COR-L47 (cell line): ENCODE data around the gene TKFC.
A peak's percentile ranks its signal among the peaks of the same experiment; 100 is the strongest.

Experiments
- DNase-seq: peaks from one replicate; lab custom pipeline; 2025; lab: John Stamatoyannopoulos, UW

The TKFC gene, protein sequence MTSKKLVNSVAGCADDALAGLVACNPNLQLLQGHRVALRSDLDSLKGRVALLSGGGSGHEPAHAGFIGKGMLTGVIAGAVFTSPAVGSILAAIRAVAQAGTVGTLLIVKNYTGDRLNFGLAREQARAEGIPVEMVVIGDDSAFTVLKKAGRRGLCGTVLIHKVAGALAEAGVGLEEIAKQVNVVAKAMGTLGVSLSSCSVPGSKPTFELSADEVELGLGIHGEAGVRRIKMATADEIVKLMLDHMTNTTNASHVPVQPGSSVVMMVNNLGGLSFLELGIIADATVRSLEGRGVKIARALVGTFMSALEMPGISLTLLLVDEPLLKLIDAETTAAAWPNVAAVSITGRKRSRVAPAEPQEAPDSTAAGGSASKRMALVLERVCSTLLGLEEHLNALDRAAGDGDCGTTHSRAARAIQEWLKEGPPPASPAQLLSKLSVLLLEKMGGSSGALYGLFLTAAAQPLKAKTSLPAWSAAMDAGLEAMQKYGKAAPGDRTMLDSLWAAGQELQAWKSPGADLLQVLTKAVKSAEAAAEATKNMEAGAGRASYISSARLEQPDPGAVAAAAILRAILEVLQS

DNA sequence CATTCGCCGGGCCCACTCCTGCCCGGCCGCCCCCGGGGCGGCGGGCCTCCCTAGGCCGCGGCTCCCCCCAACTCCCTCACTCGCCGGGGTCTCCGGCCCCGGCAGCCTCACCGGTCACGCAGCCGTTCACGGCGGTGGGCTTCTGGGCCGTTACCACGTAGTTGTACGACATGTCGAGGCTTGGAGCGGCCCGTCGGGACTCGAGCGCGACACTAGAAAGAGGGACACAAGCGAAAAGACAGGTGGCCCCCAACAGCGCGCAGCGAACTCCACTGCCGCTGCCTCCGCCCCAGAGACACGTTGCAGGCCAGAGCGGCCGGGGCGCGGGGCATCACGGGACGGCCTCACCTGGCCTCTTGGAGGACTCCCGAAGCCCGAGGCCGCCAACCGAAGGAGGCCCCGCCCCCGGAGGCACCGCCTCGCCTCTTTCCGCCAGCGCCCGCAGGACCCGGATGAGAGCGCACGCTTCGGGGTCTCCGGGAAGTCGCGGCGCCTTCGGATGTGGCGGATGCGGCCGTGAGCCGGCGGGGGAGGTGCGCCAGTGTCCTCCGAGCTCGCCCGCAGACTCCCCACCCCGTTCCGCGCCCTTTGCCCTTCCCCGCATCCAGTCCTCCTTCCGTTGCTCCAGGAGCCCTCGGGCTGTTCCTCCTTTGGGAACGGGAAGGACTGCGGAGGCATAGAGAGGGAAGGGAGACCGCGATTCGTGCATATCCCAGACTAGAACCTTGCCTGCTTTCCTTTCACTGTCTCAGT is at the start of gene TKFC, which contains the start of gene DDB1:
Gene TKFC, plus strand, starts transcription at position 432 of the 753 bp plus-strand sequence. CDS start 1,501 bp downstream, outside the sequence.
Gene DDB1, minus strand, starts transcription at position 309 of the 753 bp plus-strand sequence. Its CDS starts 137 bp downstream, at position 172.
- peak; percentile 96 for DNase-seq

DNA sequence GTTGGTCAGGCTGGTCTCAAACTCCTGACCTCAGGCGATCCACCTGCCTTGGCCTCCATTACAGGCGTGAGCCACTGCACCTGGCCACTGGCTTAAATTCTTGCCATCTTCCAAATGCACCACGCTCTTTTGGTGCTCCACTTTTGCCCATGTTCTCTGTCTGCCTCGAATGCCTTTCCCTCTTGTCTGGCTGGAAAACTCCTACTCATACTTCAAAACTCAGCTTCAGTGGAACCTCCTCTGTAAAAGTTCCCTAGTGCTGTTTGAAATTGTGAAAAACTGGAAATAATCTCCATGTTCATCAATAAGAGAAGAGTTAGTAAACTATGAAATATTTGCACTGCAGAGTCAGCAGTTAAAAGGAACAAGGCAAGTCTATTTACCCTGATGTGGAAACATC is 49.4 kb upstream of the TKFC start:
- DNase-seq: no peak

DNA sequence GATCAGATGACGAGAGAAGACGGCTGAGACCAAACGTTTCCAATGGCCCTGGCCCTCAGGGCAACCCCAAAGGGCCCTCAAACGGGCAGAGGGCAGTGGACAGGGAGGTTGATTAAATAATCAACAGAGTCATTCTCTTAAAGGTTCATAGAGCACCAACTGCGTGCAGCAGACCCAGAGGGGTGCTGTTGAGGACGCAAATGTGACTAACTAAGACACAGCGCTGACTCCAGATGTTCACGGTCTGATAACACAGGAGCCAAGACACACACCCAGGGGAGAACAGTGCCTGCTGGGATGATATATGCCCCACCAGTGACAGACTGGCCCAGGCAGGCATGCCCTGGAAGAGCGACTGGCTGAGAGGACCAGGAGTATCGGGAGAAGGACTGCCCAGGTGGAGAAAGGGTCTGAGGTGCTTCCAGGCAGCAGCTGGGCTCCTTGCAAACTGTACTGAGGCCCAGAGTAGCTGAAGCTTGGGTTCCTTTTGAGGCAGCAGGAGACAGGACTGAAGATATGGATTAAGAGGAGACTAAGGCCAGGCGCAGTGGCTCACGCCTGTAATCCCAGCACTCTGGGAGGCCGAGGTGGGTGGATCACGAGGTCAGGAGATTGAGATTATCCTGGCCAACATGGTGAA is 45.6 kb upstream of the TKFC start:
- no peak for DNase-seq

DNA sequence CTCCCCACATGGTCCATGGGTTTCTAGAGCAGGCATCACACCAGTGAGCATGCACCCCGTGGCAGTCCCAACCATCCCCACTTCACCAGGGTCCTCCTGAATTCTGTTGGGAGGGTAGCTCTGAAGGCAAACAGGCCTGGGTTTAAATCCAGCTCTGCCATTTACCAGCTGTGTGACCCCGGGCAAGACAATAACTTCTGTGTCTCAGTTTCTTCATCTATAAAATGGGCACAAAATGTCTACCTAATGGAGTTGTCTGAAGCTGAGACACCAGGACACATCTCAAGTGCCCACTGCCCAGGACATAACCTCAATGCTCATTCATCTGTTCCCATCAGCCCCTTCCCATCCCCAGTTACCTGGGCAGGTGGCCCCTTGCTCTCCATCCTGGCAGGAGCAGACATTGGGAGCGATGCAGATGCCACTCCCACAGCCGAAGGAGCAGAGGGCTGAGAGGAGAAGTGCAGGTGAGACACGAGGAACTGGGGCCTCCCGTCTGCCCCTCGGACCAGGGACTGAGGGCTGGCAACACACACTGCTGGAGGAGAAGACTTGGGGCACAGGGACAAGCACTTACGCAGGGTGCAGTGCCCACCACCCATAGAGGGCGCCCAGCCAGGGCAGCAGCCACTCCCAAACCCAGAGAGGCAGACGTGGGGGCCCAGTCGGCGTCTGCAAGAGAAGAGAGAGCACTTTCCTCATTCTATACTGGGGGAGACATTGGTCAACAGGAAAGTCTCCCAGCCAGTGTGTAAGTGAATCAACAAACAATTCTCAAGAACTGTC is 41.9 kb upstream of the TKFC start:
- DNase-seq: no peak

DNA sequence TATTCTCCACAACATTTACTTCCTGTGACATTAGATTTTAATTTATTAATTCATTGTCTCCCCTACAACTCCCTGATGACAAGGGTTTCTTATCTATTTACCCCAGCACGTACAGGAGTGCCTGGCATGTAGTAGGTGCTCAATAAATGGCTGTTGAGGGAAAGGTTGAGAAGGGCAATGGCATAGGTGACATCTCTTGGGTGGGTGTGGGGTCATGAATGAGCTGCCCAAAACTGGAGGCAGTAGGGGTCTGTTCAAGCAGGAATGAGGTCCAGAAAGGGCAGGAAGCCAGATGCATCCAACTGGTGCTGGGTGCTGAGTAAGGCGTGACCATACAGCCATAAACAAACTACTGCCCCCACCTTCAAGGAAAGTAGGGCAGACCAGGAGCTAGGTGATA is 40.7 kb upstream of the TKFC start:
- no peak for DNase-seq

DNA sequence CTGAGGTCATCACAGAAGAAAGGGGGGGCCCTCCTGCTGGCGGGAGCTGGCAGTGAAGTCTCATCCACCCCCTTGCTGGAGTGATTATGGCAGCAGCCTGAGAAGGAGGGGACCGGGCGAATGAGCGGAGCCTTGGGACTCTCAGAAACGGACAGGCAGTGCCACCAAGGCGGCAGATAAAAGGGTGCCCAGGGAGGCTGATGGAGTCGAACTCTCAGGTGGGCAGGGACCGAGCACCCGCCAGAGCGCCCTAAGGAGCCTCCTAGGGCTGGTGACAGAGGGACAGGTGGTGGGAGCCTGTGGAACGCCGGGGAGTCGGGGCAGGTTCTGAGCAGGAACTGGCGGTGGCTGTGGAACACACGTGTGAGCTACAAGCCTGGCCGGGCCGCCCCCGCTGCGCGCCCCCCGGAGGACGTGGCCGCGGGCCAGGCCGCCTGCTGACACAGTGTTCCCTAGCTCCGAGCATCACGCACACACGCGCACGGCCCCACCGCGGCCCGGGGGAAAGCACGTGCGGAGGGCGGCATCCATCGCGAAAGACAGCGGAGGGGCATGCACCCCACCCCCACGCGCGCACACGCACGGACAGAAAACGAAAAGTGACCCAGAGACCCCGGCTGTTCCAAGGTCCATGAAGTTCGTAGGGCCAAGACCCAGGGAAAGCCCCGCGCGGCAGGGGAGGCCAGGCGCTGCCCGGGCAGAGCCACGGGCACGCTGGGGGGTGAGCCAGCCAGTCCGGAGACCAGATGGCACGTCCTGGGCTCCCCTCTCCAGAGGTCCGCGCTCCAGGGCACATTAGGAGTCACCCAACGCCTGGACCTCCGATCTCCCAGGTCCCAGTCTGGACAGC is 38.9 kb upstream of the TKFC start:
- peak; percentile 85 for DNase-seq

DNA sequence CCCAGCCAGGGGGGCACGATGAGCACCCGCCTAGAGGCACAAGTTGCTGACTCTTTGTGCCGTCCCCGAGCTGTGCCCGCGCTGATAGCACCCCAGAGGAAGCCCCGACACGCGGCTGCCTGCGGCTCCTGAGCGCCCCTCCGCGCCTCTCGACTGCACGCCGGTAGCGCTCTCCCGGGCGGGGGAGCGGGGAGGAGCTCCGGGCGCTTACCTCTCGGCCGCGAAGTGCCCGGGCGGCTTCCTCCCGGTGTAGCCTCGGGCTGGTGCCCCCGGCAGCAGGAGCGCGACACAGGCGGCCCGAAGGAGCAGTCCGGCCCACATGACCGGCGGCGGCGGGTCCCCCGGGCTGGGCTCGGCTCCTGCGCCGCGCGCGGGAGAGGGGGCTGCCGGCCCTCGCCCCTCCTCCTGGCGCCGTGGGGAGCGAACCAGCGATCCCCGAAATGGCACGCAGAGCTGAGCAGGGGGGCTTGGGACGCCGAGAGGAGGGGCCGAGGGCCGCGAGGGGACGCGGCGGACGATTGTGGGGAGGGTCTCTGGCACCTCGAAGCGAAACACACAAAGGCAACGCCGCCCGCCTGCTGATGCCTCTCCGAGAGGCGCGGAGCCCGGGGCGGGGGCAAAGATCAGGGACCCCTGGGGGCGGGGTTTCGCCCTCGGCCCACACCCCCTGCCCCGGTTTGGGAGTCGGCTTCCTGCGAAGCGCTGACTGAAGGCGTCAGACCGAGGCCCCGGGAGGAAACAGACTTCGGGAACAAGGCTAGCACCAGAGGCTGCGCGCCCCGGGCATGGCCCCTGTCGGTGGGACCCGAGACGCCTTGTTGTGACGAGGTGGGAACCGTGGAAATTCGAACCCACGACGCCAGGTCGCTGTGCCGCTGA is 38.1 kb upstream of the TKFC start, which contains the start of gene VWCE:
Gene VWCE, minus strand, starts transcription at position 600 of the 879 bp plus-strand sequence. Its CDS starts 279 bp downstream, at position 321.
- peak; percentile 71 for DNase-seq

DNA sequence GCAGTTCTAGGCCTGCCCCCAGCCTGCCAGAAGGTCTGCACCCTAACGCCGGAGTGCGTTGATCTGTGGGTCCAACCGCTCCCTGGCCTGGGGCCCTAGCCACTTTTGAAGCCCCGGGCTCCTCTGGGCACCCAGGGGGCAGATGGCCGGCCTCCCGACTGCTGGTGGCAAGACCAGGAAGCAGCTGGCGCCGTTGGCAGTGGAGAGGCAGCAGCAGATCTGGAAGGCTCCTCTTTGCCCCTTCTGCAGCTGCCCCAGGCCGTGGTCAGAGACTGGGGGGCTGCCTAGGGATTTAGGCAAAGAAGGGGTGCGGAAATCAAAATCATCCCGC is 37.5 kb upstream of the TKFC start:
- no peak for DNase-seq

DNA sequence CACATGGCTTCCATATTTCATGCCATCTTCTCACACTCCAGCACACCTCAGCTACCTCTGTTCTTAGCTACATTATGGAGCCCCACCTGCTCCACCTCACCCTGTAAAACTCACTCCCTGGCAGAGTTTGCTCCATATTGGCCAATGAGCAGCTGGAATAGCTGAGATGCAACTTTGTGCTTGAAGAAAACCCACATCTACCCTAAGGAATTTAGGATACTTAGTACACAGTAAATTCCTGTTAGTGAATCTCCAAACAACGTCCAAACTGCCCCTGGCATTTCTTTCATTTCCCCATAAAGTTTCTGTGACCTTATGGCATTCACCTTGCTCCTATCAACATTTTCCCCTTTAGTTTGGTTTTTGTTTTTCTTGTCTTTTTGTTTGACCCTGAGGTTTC is 35.7 kb upstream of the TKFC start:
- no peak for DNase-seq

DNA sequence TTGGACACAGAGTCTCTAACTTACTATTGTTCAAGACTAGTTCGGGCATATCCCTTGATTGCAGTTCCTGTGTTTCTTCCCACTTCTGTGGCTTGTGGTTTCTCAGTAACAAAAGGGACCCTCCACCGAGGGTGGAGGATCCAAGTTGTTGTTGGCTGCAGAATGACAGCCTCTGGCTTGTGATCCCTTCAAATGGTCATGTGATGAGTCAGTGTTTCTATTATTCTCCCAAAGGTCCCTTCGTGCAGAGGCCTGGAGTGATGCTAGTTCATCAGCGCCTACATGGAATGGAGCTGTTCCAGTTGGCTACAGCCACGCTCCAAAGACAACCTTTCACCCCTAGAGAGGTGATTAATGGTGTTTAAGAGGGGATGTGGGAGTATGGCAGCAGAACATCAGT is 35.3 kb upstream of the TKFC start:
- no peak for DNase-seq

DNA sequence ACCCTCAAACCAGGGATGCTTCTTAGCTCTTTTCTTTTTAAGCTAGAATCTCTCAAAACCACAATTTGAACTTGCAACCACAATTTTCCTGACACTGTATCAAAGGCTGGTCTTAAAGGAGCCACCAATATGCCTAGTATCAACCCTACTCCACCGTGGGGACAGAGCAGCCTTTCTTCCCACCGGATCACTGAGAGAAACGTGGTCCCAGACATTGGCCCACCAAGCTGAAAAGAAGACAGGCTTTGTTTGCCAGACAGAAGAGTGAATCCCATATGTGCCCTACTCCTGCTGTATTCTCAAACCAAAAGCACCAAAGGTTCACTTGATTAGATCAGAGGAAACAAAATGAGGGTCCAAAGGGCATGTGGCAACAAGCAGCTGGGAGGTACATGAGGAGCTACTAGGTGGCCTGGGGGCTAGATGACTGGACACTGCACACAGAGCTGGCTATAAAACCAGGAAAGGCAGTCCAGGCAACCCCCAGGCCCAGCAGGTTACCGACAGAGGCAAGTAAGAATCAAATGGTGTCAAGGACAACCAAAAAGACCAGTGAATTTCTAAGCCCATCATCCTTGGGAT is 34.3 kb upstream of the TKFC start:
- DNase-seq: no peak

DNA sequence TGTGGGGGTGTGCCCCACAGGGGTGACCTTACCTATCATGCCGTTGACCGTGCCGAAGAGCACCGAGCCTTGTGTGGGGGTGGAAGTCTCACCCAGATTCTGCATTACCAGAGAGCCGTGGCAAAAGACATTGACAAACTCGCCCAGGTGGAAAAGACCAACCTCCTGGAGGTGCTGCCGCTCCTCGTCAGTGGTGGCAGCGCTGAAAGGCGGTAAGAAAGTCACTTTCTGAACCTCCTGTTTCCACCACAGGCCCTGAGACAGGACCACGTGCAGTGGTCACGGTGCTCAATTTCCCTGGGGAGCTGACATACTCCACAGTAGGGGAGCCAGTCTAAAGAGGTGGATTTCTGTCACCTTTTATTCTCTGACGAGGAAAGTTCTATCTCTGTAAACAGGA is 30.5 kb upstream of the TKFC start:
- DNase-seq: no peak

DNA sequence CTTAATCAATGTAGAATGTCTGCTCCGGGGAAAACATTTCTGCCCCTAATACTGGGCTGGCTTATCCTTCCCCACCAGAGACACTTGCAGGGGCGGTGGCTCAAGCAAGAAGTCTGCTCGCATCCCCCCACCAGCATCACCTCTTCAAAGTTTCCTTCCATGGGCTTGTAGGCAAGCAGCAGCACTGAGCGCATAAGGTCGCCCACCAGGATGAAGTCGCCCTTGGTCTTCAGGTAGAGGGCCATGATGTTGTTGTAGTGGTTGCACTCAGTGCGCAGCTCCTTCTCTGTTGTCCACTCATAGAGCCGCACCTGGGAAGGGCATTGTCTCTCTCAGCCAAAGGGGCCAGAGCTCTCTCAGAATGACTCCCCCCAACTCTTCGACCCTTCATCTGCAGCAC is 29.3 kb upstream of the TKFC start:
- no peak for DNase-seq

DNA sequence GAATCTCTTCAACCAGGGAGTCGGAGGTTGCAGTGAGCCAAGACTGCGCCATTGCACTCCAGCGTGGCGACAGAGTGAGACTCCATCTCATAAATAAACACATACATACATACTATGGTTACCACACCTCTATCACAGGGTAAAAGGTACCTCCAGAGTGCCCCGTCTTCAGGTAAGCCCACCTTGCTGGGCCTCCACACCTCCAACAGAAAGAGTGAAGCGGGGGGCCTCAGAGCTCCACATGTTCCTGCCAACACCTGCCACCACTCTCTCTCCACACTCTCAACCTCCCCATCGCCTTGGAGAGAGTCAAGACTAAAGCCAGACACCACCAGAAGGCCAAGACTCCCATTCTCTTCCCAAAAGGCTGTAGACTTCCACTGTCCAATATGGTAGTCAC is 27.6 kb upstream of the TKFC start:
- no peak for DNase-seq

DNA sequence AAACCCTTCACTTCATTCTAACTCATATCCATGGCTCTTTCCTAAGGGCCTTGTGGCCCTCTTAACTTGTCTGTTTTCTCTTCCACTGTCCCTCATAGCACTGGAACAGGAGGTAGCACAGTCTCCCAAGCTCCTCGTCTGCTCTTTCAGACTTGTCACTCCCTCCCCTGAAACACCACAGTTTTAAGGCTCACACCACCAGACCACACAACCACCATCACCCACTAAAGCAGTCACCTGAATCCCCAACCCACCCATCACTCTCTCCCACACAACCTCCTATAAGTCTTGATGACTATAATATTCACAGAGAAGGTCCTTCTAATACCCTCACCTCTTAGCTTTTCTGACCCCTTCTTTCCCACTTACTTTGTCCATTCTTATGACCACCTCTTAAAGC is 26.8 kb upstream of the TKFC start:
- no peak for DNase-seq

DNA sequence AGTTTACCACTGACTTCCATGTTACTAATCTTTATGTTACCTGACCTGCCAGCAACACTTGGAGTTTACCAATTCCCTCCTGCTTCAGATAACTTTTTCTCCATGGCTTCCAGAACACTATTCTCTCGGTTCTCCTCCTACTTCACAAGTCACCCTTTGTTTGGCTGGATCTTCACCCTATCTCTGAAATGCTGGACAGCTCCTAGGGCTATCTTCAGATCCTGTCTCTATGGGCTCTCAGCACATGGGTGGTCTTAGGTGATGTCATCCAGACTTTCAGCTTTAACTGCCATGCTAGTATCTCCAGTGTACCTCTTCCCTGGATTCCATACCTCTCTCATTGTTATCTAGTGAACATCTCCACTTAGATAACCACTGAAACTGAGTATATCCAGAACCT is 25.7 kb upstream of the TKFC start:
- no peak for DNase-seq

DNA sequence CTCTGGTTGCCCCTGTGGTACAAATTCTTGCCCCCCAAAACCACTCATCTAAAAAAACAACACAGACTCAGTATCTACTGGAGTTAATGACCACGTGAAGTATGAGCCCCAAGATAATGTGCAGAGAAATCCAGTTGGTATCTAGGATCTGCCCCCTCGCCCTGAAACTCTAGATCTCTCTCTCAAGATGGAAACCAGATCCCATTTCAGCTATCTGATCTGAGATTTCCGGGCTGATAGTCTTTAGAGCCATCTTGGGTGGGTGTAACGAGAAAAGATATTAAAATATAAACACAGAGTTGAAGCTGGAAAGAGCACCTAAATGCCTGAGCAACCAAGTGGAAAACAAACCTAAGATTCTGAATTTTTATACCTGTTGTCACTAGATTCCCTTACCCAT is 23.9 kb upstream of the TKFC start:
- DNase-seq: no peak

DNA sequence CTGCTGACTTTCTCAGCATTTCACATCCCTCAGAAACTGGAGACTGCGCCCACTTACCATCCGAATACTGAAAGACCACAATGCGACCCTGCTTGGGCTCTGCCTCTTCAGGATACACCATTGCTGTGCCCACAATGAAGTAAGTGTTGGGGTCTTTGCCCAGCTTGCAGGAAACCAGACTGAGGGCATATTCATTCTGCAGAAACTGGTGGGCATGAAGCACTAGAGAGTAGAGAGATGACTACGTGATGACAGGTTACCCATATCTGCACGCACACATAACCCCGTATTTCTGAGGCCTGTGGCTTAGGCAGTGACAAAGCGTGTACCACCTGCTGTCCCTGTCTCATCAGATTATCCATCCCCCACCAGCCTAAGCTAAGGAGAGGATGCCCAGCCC is 23.3 kb upstream of the TKFC start:
- no peak for DNase-seq

DNA sequence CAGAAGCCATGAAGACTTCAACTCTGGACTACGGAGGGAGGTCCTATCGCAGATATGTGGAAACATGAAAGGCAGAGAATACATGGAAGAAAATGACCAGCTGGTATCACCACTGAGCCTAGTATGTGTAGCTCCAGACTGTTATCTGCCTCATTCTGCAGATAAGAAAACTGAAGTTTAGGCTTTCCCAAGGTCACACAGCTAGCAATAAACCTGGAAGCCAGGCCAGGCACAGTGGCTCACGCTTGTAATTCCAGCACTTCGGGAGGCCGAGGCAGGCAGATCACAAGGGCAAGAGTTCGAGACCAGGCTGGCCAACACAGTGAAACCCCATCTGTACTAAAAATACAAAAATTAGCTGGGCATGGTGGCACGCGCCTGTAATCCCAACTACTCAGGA is 22.3 kb upstream of the TKFC start:
- DNase-seq: no peak
